HUES6 (cell line): ENCODE data around the gene TM9SF4.
"Not testable (repeated sequence)": the region's sequence is repeated elsewhere in the genome, so short reads cannot be mapped to it uniquely, and the experiment has no call there.

Experiments used
- H3K27ac ChIP-seq: 2 replicates; pipeline ENCODE4 v1.7.0; 2013; ENCODE audit warnings: low read depth, mild to moderate bottlenecking, low read length, inconsistent platforms
- H3K27me3 ChIP-seq: 2 replicates; pipeline ENCODE4 v1.6.1; 2013; ENCODE audit warnings: low read length; ENCODE audit not compliant: control insufficient read depth, insufficient read depth
- H3K36me3 ChIP-seq: 2 replicates; pipeline ENCODE4 v1.6.1; 2013; ENCODE audit warnings: low read length; ENCODE audit not compliant: control insufficient read depth, insufficient read depth
- H3K4me1 ChIP-seq: 2 replicates; pipeline ENCODE4 v1.6.1; 2013; ENCODE audit warnings: low read length; ENCODE audit not compliant: control insufficient read depth, insufficient read depth
- H3K4me3 ChIP-seq: 2 replicates; pipeline ENCODE4 v1.5.1; 2013; ENCODE audit warnings: low read depth, low read length
- H3K9ac ChIP-seq: one replicate; pipeline ENCODE4 v1.6.1; 2013; ENCODE audit warnings: mild to moderate bottlenecking, low read length
- H3K9me3 ChIP-seq: 2 replicates; pipeline ENCODE4 v1.6.1; 2013; ENCODE audit warnings: low read depth, low read length; ENCODE audit not compliant: control insufficient read depth, insufficient read depth

TM9SF4 gene

DNA sequence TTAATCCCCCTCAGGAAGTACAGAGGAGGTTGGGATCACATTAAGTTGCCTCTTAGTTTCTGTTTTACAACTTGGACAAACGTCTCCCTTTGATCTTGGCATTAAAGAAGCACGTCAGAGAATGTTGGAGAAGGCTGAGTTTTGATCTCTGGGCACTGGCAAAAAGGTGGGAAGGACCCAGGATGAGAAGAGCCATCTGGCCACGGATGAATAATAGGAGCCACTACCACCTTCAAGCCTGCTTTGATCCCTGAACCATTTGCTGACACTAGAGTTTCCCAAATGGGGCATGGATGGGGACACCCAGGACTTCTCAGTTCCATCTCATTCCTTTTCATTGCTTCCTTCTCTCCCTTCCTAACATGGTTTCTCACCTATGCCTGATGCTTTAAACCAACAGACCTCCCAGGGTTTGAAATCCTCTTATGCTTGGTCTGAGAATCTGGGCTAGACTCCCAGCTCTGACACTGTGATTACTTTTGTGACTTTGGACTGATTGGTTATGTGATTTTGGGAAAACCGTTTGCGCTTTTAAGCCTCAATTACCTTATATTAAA, 5.8 kb downstream of the TM9SF4 start:
- no peak overlapping the region for H3K27ac ChIP-seq
- H3K27me3 ChIP-seq = no peaks in the 10 kb centered on the region
- H3K36me3 ChIP-seq = 0 out of 2 replicates have a peak, but pooled peaks cover 2% of the 10 kb centered on the region
- H3K4me3 ChIP-seq = no peak overlapping the region
- 0 out of 2 replicates have a peak, but pooled peaks cover 3% of the 10 kb centered on the region for H3K9me3 ChIP-seq
- H3K9ac ChIP-seq = no peak overlapping the region
- peaks cover 10% of the 10 kb centered on the region for H3K4me1 ChIP-seq

DNA sequence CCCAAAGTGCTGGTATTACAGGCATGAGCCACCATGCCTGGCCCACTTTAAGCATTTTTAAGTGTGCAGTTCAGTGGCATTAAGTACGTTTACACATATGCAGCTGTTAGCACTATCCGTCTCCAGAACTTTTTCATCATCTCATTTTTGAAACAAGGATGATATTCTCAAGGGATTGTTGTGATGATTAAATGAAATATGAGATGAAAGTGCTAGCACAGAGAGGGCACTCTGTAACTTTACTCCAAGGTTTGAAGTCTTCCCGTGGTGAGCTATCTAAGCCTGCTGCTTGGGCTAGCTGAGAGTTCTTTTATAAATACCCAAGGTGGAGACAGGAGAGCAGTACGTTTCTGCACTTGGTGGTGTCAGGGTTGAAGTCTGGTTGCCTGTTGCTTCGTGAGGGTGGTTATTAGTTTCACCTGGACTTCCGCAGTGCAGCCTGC, 6.6 kb downstream of the TM9SF4 start:
- no peak overlapping the region for H3K27ac ChIP-seq
- no peak overlapping the region for H3K9ac ChIP-seq
- no peak overlapping the region for H3K4me3 ChIP-seq
- H3K4me1 ChIP-seq = peaks cover 6% of the 10 kb centered on the region
- H3K9me3 ChIP-seq = 0 out of 2 replicates have a peak, but pooled peaks cover 5% of the 10 kb centered on the region
- H3K27me3 ChIP-seq = no peaks in the 10 kb centered on the region
- 0 out of 2 replicates have a peak, but pooled peaks cover 2% of the 10 kb centered on the region for H3K36me3 ChIP-seq

GRCh38 chr20:32116796-32117195, 7.3 kb downstream of the TM9SF4 start:
- H3K36me3 ChIP-seq, H3K27ac ChIP-seq, H3K9ac ChIP-seq, H3K4me3 ChIP-seq, H3K27me3 ChIP-seq, H3K9me3 ChIP-seq, H3K4me1 ChIP-seq: not testable (repeated sequence)

DNA sequence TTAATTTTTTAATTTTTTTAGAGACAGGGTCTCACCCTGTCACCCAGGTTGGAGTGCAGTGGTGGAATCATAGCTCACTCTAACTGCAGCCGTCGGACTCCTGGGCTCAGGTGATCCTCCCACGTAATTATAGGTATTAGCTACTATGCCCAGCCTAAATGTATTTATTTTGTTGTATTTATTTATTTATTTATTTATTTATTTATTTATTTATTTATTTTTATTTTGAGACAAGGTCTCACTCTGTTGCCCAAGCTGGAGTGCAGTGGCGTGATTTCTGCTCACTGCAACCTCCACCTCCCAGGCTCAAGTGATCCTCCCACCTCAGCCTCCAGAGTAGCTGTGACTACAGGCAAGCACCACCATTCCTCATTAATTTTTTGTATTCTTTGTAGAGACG, 8.9 kb downstream of the TM9SF4 start:
- not testable (repeated sequence) for H3K27ac ChIP-seq, H3K36me3 ChIP-seq, H3K9me3 ChIP-seq, H3K27me3 ChIP-seq, H3K4me3 ChIP-seq, H3K4me1 ChIP-seq, H3K9ac ChIP-seq

DNA sequence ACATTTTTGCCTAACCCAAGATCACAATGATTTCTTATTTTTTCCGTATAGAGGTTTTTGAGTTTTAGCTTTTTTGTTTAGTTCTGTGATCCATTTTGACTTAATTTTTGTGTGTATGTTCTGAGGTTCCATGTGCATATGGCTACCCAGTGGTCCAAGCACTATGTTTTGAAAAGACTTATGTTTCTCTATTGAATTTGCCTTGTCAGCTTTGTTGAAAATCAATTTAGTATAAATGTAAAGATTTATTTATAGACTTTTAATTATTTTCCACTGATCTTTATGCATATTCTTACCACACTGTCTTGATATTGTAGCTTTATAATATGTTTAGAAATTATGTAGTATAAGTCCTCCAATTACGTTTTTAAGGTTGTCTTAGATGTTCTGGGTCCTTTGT, 10.2 kb downstream of the TM9SF4 start:
- Histone ChIP-seq H3K27me3 (no peaks in the 10 kb centered on the region), H3K36me3 (peaks cover 9% of the 10 kb centered on the region), H3K4me1 (peaks cover 6% of the 10 kb centered on the region), H3K27ac (no peak overlapping the region), H3K4me3 (no peak overlapping the region), H3K9ac (no peak overlapping the region), H3K9me3 (peaks cover 5% of the 10 kb centered on the region; the same call in 1 of the 2 replicates)

DNA sequence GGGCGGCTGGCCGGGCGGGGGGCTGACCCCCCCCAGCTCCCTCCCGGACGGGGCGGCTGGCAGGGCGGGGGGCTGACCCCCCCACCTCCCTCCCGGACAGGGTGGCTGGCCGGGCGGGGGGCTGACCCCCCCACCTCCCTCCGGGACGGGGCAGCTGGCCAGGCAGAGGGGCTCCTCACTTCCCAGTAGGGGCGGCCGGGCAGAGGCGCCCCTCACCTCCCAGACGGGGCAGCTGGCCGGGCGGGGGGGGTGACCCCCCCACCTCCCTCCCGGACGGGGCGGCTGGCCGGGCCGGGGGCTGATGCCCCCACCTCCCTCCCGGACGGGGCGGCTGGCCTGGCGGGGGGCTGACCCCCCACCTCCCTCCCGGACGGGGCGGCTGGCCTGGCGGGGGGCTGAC, 12.4 kb downstream of the TM9SF4 start:
- H3K9me3 ChIP-seq, H3K4me3 ChIP-seq, H3K27me3 ChIP-seq, H3K27ac ChIP-seq, H3K9ac ChIP-seq, H3K4me1 ChIP-seq: not testable (repeated sequence)
- H3K36me3 ChIP-seq = peaks cover 13% of the 10 kb centered on the region

DNA sequence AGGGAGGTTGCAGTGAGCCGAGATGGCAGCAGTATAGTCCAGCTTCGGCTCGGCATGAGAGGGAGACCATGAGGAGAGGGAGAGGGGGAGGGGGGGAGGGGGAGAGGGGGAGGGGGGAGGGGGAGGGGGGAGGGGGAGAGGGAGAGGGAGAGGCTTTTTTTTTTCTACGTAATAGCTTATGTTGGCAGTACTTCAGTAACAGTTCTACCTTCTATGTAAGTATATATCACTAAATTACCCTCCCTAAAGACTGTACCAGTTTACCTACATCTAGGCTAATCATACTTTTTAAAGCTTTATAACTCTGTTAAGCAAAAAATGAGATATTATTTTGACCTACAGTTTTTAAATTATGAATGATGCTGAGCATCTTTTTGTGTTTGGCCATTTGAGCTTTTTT, 13.6 kb downstream of the TM9SF4 start:
- Histone ChIP-seq H3K36me3 (peaks cover 13% of the 10 kb centered on the region), H3K27me3 (no peaks in the 10 kb centered on the region), H3K4me1 (no peaks in the 10 kb centered on the region; the same call in 1 of the 2 replicates), H3K9ac (no peak overlapping the region), H3K9me3 (peaks cover 5% of the 10 kb centered on the region; the same call in 1 of the 2 replicates), H3K27ac (no peak overlapping the region), H3K4me3 (no peak overlapping the region)

DNA sequence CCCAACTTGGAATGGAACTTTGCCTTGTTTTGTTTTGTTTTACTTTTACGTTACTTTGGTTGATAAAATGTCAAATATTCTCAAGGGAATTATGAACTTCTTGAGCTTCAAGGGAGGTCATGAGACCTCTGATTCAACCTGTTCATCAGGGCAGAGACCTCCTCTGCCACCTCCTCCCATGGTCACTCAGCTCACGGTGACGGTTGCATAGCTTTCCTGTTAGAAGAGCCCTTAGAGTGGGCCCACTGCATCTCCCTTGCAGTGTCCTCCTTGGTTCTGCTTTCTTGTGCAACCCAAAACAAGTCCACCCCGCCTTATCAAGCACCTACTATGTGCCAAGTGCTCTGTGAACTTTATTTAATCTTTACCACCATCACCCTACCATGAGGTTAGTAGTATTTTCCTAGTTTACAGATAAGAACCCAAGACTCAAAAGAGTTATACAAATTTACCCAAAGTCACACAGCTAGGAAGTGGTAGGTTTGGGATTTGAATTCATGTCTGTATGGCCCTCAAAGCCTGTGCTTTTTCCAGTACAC, 15.5 kb downstream of the TM9SF4 start:
- Histone ChIP-seq H3K27ac (no peak overlapping the region), H3K4me1 (no peaks in the 10 kb centered on the region; the same call in 1 of the 2 replicates), H3K36me3 (peaks cover 10% of the 10 kb centered on the region), H3K27me3 (no peaks in the 10 kb centered on the region), H3K9ac (no peak overlapping the region), H3K9me3 (peaks cover 2% of the 10 kb centered on the region; the same call in 1 of the 2 replicates), H3K4me3 (no peak overlapping the region)

GRCh38 chr20:32125506-32125905, 16.0 kb downstream of the TM9SF4 start:
- Histone ChIP-seq H3K27me3 (no peaks in the 10 kb centered on the region), H3K4me1 (no peaks in the 10 kb centered on the region; the same call in 1 of the 2 replicates), H3K9me3 (peaks cover 1% of the 10 kb centered on the region; the same call in 1 of the 2 replicates), H3K9ac (no peak overlapping the region), H3K4me3 (no peak overlapping the region), H3K27ac (no peak overlapping the region), H3K36me3 (peaks cover 10% of the 10 kb centered on the region)

DNA sequence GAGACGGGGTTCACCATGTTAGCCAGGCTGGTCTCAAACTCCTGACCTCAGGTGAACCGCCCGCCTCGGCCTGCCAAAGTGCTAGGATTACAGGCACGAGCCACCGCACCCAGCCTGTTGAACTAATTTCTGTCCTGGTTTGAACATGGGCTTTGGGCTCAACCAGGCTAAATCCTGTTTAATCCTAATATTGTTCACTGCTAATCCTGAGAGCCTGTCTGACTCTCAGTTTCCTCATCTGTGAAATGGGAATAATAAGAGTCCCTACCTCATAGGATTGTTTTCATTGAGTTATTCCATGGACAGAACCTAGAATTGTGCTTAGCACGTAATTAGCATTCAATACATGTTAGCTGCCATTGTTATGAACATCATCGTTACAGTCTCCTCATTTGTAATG, 17.4 kb downstream of the TM9SF4 start:
- no peaks in the 10 kb centered on the region; the same call in 1 of the 2 replicates for H3K9me3 ChIP-seq
- H3K36me3 ChIP-seq = peaks cover 14% of the 10 kb centered on the region
- H3K27ac ChIP-seq = no peak overlapping the region
- no peaks in the 10 kb centered on the region; the same call in 1 of the 2 replicates for H3K4me1 ChIP-seq
- no peak overlapping the region for H3K9ac ChIP-seq
- no peaks in the 10 kb centered on the region for H3K27me3 ChIP-seq
- no peak overlapping the region for H3K4me3 ChIP-seq

- H3K4me1 ChIP-seq = no peaks in the 10 kb centered on the region; the same call in 1 of the 2 replicates
- H3K27me3 ChIP-seq = no peaks in the 10 kb centered on the region
- H3K36me3 ChIP-seq = peaks cover 14% of the 10 kb centered on the region
- H3K4me3 ChIP-seq = no peak overlapping the region
- H3K9me3 ChIP-seq = no peaks in the 10 kb centered on the region; the same call in 1 of the 2 replicates
- H3K9ac ChIP-seq = no peak overlapping the region
- no peak overlapping the region for H3K27ac ChIP-seq
These were observed 17.8 kb downstream of the TM9SF4 start for GRCh38 chr20:32127347-32127746.
